ENCODE measurements around the gene C16orf54. TPM values are rescaled to one million over a fixed set of nuclear protein-coding genes. Genes with fewer than 3 reads are reported as not detected.
"Not testable (repeated sequence)": the region's sequence is repeated elsewhere in the genome, so short reads cannot be mapped to it uniquely, and the experiment has no call there.

Gene C16orf54
- total RNA-seq, 2 experiments from 2014 or later = 64.3 to 68.0 TPM

GRCh38 chr16:29766571-29766970 lies 20.8 kb upstream of the C16orf54 start:
- Mint-ChIP-seq H3K4me3 (no peak overlapping the region), H3K9me3 (ENCODE audit: insufficient read depth) (no peaks in the 10 kb centered on the region), H3K36me3 (ENCODE audit: low read depth) (no peaks in the 10 kb centered on the region), H3K4me1 (ENCODE audit: low read depth) (no peaks in the 10 kb centered on the region), H3K27me3 (ENCODE audit: low read depth) (peaks cover 3% of the 10 kb centered on the region), H3K27ac (no peak overlapping the region)
- DNase-seq (no peak), ATAC-seq (no peak)
- ChIA-PET CTCF (interaction anchor here (1.0 kb wide), 1 partner anchor 18 kb away, joined by 3 read pairs; no protein-coding TSS in a partner anchor), POLR2A (no interaction called here)

- ChIA-PET POLR2A (no interaction called here), CTCF (no interaction called here)
- no peak for DNase-seq
- no peaks in the 10 kb centered on the region for H3K4me1 Mint-ChIP-seq (ENCODE audit: low read depth)
- no peak overlapping the region for H3K27ac Mint-ChIP-seq
- H3K4me3 Mint-ChIP-seq = no peak overlapping the region
- ATAC-seq = no peak
- no peaks in the 10 kb centered on the region for H3K36me3 Mint-ChIP-seq (ENCODE audit: low read depth)
- no peaks in the 10 kb centered on the region for H3K9me3 Mint-ChIP-seq (ENCODE audit: insufficient read depth)
- H3K27me3 Mint-ChIP-seq (ENCODE audit: low read depth) = peaks cover 3% of the 10 kb centered on the region
These were observed 19.6 kb upstream of the C16orf54 start for GRCh38 chr16:29765167-29766032.

GRCh38 chr16:29763326-29763725 lies 17.5 kb upstream of the C16orf54 start:
- Mint-ChIP-seq H3K4me1 (ENCODE audit: low read depth) (no peaks in the 10 kb centered on the region), H3K4me3 (no peak overlapping the region), H3K27ac (no peak overlapping the region), H3K36me3 (ENCODE audit: low read depth) (no peaks in the 10 kb centered on the region), H3K27me3 (ENCODE audit: low read depth) (peaks cover 3% of the 10 kb centered on the region), H3K9me3 (ENCODE audit: insufficient read depth) (no peaks in the 10 kb centered on the region)
- ATAC-seq (no peak), DNase-seq (no peak)
- CTCF ChIA-PET = no interaction called here
- POLR2A ChIA-PET = no interaction called here

GRCh38 chr16:29761882-29762281 lies 16.1 kb upstream of the C16orf54 start:
- CTCF ChIA-PET = no interaction called here
- Mint-ChIP-seq H3K4me3 (no peak overlapping the region), H3K9me3 (ENCODE audit: insufficient read depth) (no peaks in the 10 kb centered on the region), H3K27ac (no peak overlapping the region), H3K36me3 (ENCODE audit: low read depth) (no peaks in the 10 kb centered on the region), H3K27me3 (ENCODE audit: low read depth) (peaks cover 3% of the 10 kb centered on the region), H3K4me1 (ENCODE audit: low read depth) (peaks cover 4% of the 10 kb centered on the region)
- DNase-seq = no peak
- POLR2A ChIA-PET = no interaction called here
- ATAC-seq = no peak

- H3K9me3 Mint-ChIP-seq (ENCODE audit: insufficient read depth); ATAC-seq; CTCF ChIA-PET; H3K4me1 Mint-ChIP-seq (ENCODE audit: low read depth); POLR2A ChIA-PET; H3K27ac Mint-ChIP-seq; H3K27me3 Mint-ChIP-seq (ENCODE audit: low read depth); H3K4me3 Mint-ChIP-seq; H3K36me3 Mint-ChIP-seq (ENCODE audit: low read depth); DNase-seq: not testable (repeated sequence)
These were observed 15.5 kb upstream of the C16orf54 start for GRCh38 chr16:29761280-29761651.

DNA sequence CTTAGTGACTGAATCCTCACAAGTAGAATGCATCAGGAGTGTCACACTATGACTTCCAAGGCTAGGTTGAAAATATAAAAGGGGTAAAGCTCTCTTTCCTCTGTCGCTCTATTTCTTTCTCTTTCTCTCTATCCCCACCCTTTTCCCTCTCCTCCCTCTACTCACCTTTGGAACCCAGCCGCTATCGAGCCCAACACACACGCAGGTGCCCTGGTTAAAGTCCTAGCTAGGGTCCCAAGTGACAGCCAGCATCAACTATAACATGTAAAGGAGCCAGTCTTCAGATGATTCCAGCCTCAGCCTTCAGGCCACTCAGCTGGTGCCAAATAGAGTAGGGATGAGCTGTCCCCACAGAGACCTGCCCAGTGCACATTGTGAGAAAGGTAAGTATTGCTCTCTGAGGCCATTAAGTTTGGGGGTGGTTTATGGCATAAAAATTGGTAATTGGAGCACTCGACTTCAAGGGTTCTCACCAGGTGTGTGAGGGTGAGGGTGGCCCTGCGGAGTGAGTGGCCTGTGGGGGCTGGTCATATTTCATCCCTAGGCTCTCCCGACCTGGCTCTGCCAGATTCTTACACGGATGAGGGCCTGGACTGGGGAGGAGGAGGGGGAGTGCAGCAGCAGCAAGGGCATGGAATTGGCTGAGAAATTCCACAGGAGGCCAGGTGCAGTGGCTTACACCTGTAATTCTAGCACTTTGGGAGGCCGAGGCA lies 14.9 kb upstream of the C16orf54 start:
- H3K27me3 Mint-ChIP-seq (ENCODE audit: low read depth) = peaks cover 3% of the 10 kb centered on the region
- POLR2A ChIA-PET = no interaction called here
- no peaks in the 10 kb centered on the region for H3K9me3 Mint-ChIP-seq (ENCODE audit: insufficient read depth)
- H3K36me3 Mint-ChIP-seq (ENCODE audit: low read depth) = no peaks in the 10 kb centered on the region
- no peak overlapping the region for H3K4me3 Mint-ChIP-seq
- no peak overlapping the region for H3K27ac Mint-ChIP-seq
- ATAC-seq (peak; percentile 36), DNase-seq (no peak)
- CTCF ChIA-PET = interaction anchor here (0.9 to 1.1 kb wide), 2 partner anchors 22 to 30 kb away, joined by 3 to 6 read pairs; partner anchors contain the start of gene KIF22
- H3K4me1 Mint-ChIP-seq (ENCODE audit: low read depth) = peaks cover 7% of the 10 kb centered on the region

GRCh38 chr16:29757950-29758466 lies 12.2 kb upstream of the C16orf54 start:
- H3K36me3 Mint-ChIP-seq (ENCODE audit: low read depth) = no peaks in the 10 kb centered on the region
- ChIA-PET CTCF (interaction anchor here (1.2 to 1.5 kb wide), 4 partner anchors 10 to 32 kb away, joined by 3 to 8 read pairs (median 4); partner anchors contain the start of gene KIF22), POLR2A (interaction anchor here (1.4 kb wide), 1 partner anchor 32 kb away, joined by 4 read pairs; the partner anchor contains the start of gene KIF22)
- ATAC-seq = no peak
- peaks cover 17% of the 10 kb centered on the region for H3K4me1 Mint-ChIP-seq (ENCODE audit: low read depth)
- no peak overlapping the region for H3K27ac Mint-ChIP-seq
- DNase-seq = no peak
- H3K27me3 Mint-ChIP-seq (ENCODE audit: low read depth) = peaks cover 2% of the 10 kb centered on the region
- H3K9me3 Mint-ChIP-seq (ENCODE audit: insufficient read depth) = no peaks in the 10 kb centered on the region
- H3K4me3 Mint-ChIP-seq = no peak overlapping the region

- ATAC-seq; H3K4me3 Mint-ChIP-seq; H3K9me3 Mint-ChIP-seq (ENCODE audit: insufficient read depth); POLR2A ChIA-PET; DNase-seq; H3K27ac Mint-ChIP-seq; H3K27me3 Mint-ChIP-seq (ENCODE audit: low read depth); H3K36me3 Mint-ChIP-seq (ENCODE audit: low read depth): not testable (repeated sequence)
- H3K4me1 Mint-ChIP-seq (ENCODE audit: low read depth) = peaks cover 17% of the 10 kb centered on the region
- CTCF ChIA-PET = interaction anchor here (1.5 kb wide), 2 partner anchors 28 to 33 kb away, joined by 4 to 8 read pairs; partner anchors contain the start of gene KIF22
These were observed 11.3 kb upstream of the C16orf54 start for GRCh38 chr16:29757086-29757485.

- no peak overlapping the region for H3K4me3 Mint-ChIP-seq
- no peak for DNase-seq
- H3K9me3 Mint-ChIP-seq (ENCODE audit: insufficient read depth) = no peaks in the 10 kb centered on the region
- H3K4me1 Mint-ChIP-seq (ENCODE audit: low read depth) = peaks cover 17% of the 10 kb centered on the region
- peak; percentile 16 for ATAC-seq
- ChIA-PET POLR2A (no interaction called here), CTCF (interaction anchor here (1.5 kb wide), 2 partner anchors 28 to 33 kb away, joined by 4 to 8 read pairs; partner anchors contain the start of gene KIF22)
- no peaks in the 10 kb centered on the region for H3K36me3 Mint-ChIP-seq (ENCODE audit: low read depth)
- H3K27me3 Mint-ChIP-seq (ENCODE audit: low read depth) = no peaks in the 10 kb centered on the region
- H3K27ac Mint-ChIP-seq = no peak overlapping the region
These were observed 10.9 kb upstream of the C16orf54 start for GRCh38 chr16:29756654-29757053.

GRCh38 chr16:29753516-29753915 lies 7.7 kb upstream of the C16orf54 start:
- CTCF ChIA-PET = interaction anchor here (1.4 to 1.9 kb wide), 4 partner anchors 8 to 42 kb away, joined by 3 to 10 read pairs (median 8); partner anchors contain the start of genes C16orf54 and KIF22

GRCh38 chr16:29748760-29749149 lies 3.0 kb upstream of the C16orf54 start:
- H3K4me3 Mint-ChIP-seq; H3K27me3 Mint-ChIP-seq (ENCODE audit: low read depth); H3K27ac Mint-ChIP-seq; DNase-seq; ATAC-seq; H3K9me3 Mint-ChIP-seq (ENCODE audit: insufficient read depth): not testable (repeated sequence)
- ChIA-PET CTCF (interaction anchor here (1.0 to 3.9 kb wide), 3 partner anchors 10 to 36 kb away, joined by 3 to 16 read pairs (median 10); no protein-coding TSS in a partner anchor), POLR2A (interaction anchor here (0.6 to 0.9 kb wide), 2 partner anchors 41 to 153 kb away, joined by 3 read pairs; no protein-coding TSS in a partner anchor)
- H3K36me3 Mint-ChIP-seq (ENCODE audit: low read depth) = peaks cover 34% of the 10 kb centered on the region
- peaks cover 38% of the 10 kb centered on the region for H3K4me1 Mint-ChIP-seq (ENCODE audit: low read depth)

More at GRCh38 chr16:29753516-29753915, 7.7 kb upstream of the C16orf54 start:
- Mint-ChIP-seq H3K4me3 (no peak overlapping the region), H3K9me3 (ENCODE audit: insufficient read depth) (no peaks in the 10 kb centered on the region), H3K27me3 (ENCODE audit: low read depth) (no peaks in the 10 kb centered on the region), H3K36me3 (ENCODE audit: low read depth) (peaks cover 8% of the 10 kb centered on the region), H3K4me1 (ENCODE audit: low read depth) (peaks cover 23% of the 10 kb centered on the region), H3K27ac (no peak overlapping the region)
- no peak for DNase-seq
- POLR2A ChIA-PET = interaction anchor here (1.7 kb wide), 1 partner anchor 10 kb away, joined by 4 read pairs; no protein-coding TSS in a partner anchor
- ATAC-seq = no peak
